Uterus (tissue), 4 donors: ENCODE data around the gene SYT9. TPM values are rescaled to one million over a fixed set of nuclear protein-coding genes. Genes with fewer than 3 reads are reported as not detected.

ENCODE experiments used
- DNase-seq, 2 donors: peaks; one replicate each; pipeline ENCODE4 v3.0.0-alpha.2; 2019 to 2020
- H3K27ac ChIP-seq, 2 donors: fragments of 200-600 bp; sonication (generic); 1 replicate in 1 of 2; 2 replicates in 1 of 2; pipeline ENCODE4 v1.5.1; 2016 to 2018
- H3K27me3 ChIP-seq, 2 donors: fragments of 200-600 bp; sonication (generic); one replicate each; pipeline ENCODE4 v1.5.1; 2018 to 2019; ENCODE audit warnings: control low read depth in 1 of 2
- H3K36me3 ChIP-seq, 2 donors: fragments of 200-600 bp; sonication (generic); one replicate each; pipeline ENCODE4 v1.5.1; 2019; ENCODE audit warnings: control low read depth in 1 of 2
- H3K4me1 ChIP-seq, 2 donors: fragments of 200-600 bp; sonication (generic); one replicate each; pipeline ENCODE4 v1.5.1; 2018 to 2019; ENCODE audit warnings: control low read depth in 1 of 2
- H3K4me3 ChIP-seq, 2 donors: fragments of 200-600 bp; sonication (generic); 1 replicate in 1 of 2; 2 replicates in 1 of 2; pipeline ENCODE4 v1.5.1; 2018 to 2019; ENCODE audit warnings: mild to moderate bottlenecking in 1 of 2
- H3K9me3 ChIP-seq, 2 donors: fragments of 200-600 bp; sonication (generic); one replicate each; pipeline ENCODE4 v1.5.1; 2019; ENCODE audit warnings: control low read depth in 1 of 2
- CTCF ChIP-seq, 4 experiments: fragments of 200-600 bp in 2 of 4; fragments of 450-650 bp in 2 of 4; sonication (generic) in 2 of 4; IDR thresholded peaks; one replicate each; pipeline ENCODE4 v1.5.1; 2016 to 2019; ENCODE audit warnings: antibody characterized with exemption in 4 of 4, mild to moderate bottlenecking in 2 of 4, moderate library complexity in 1 of 4
- POLR2A ChIP-seq, 2 donors: fragments of 450-650 bp; IDR thresholded peaks; one replicate each; pipeline ENCODE4 v1.6.1; 2016; ENCODE audit warnings: antibody characterized with exemption in 2 of 2, mild to moderate bottlenecking in 1 of 2, moderate library complexity in 1 of 2
- intact Hi-C: fragments of 100-400 bp; cut with DNase I; formaldehyde crosslinking; loops from one replicate; pipeline ENCODE4 v1.15.1; 2023; ENCODE audit warnings: low total_unique reads
- total RNA-seq, 4 donors: library from RNA; depleted of rRNA in 3 of 4; stranded (reverse); fragments of >200 nt in 3 of 4; gene quantifications; one replicate each; pipeline versions ENCODE4 v1.1.0 to v1.2.4, GENCODE V29; 2014 to 2023
- donor health status: DM: yes; HTN: yes; CAD: no.

SYT9 gene
- total RNA-seq, 4 donors from 2014 or later, result 0.29 to 5.8 (median 3.0) TPM; not detected in 1

- no peak for DNase-seq
- Histone ChIP-seq H3K9me3 (no peaks in the 10 kb centered on the region), H3K27ac (no peak overlapping the region), H3K27me3 (no peaks in the 10 kb centered on the region), H3K4me1 (no peaks in the 10 kb centered on the region), H3K4me3 (no peak overlapping the region), H3K36me3 (no peaks in the 10 kb centered on the region)
- TF ChIP-seq CTCF (IDR thresholded peaks at IDR 0.05) (no peak), POLR2A (IDR thresholded peaks at IDR 0.05) (no peak)
- intact Hi-C loops, result no loop called here
These were observed 166.4 kb downstream of the SYT9 start for GRCh38 chr11:7418061-7418460.

GRCh38 chr11:7418906-7419305 lies 167.2 kb downstream of the SYT9 start:
- TF ChIP-seq CTCF (IDR thresholded peaks at IDR 0.05), result no peak
- TF ChIP-seq POLR2A (IDR thresholded peaks at IDR 0.05), result no peak
- no peak for DNase-seq
- intact Hi-C loops, result no loop called here
- Histone ChIP-seq H3K4me3 (no peak overlapping the region), H3K27ac (no peak overlapping the region), H3K4me1 (no peaks in the 10 kb centered on the region), H3K27me3 (no peaks in the 10 kb centered on the region), H3K9me3 (no peaks in the 10 kb centered on the region), H3K36me3 (no peaks in the 10 kb centered on the region)

GRCh38 chr11:7421136-7421535 lies 169.4 kb downstream of the SYT9 start:
- Histone ChIP-seq H3K4me3 (no peak overlapping the region), H3K27me3 (no peaks in the 10 kb centered on the region), H3K9me3 (no peaks in the 10 kb centered on the region), H3K36me3 (no peaks in the 10 kb centered on the region), H3K27ac (no peak overlapping the region), H3K4me1 (no peaks in the 10 kb centered on the region)
- no peak for TF ChIP-seq CTCF (IDR thresholded peaks at IDR 0.05)
- TF ChIP-seq POLR2A (IDR thresholded peaks at IDR 0.05), result no peak
- no peak for DNase-seq
- intact Hi-C loops, result no loop called here

- Histone ChIP-seq H3K27ac (no peak overlapping the region), H3K36me3 (no peaks in the 10 kb centered on the region), H3K9me3 (no peaks in the 10 kb centered on the region), H3K4me3 (no peak overlapping the region), H3K27me3 (no peaks in the 10 kb centered on the region), H3K4me1 (no peaks in the 10 kb centered on the region)
- TF ChIP-seq POLR2A (IDR thresholded peaks at IDR 0.05), result no peak
- DNase-seq, result no peak
- intact Hi-C loops, result no loop called here
These were observed 171.0 kb downstream of the SYT9 start for GRCh38 chr11:7422544-7423331.

- Histone ChIP-seq H3K4me1 (no peaks in the 10 kb centered on the region), H3K36me3 (no peaks in the 10 kb centered on the region), H3K9me3 (no peaks in the 10 kb centered on the region), H3K27ac (no peak overlapping the region), H3K27me3 (no peaks in the 10 kb centered on the region), H3K4me3 (no peak overlapping the region)
- DNase-seq, result no peak
- TF ChIP-seq CTCF (IDR thresholded peaks at IDR 0.05), result no peak
- TF ChIP-seq POLR2A (IDR thresholded peaks at IDR 0.05), result no peak
- intact Hi-C loops, result no loop called here
These were observed 172.2 kb downstream of the SYT9 start for GRCh38 chr11:7423946-7424345.
